ENCODE measurements around the gene FAM174A.

GRCh38 chr5:100535060-100536005 is at the start of gene FAM174A:
- peak; percentile 42; the same call in 1 of the 2 replicates for TF ChIP-seq SIN3A (IDR thresholded peaks at IDR 0.05; ENCODE audit: borderline replicate concordance, insufficient read depth, low read length)
- TF ChIP-seq REST (IDR thresholded peaks at IDR 0.05; ENCODE audit: insufficient read depth in 1 of 2, low read depth in 2 of 2, low read length in 2 of 2), result no peak
